Measurements from ENCODE around the gene CTNNA1. TPM values are rescaled to one million over a fixed set of nuclear protein-coding genes. Genes with fewer than 3 reads are reported as not detected.

Gene CTNNA1
- total RNA-seq, 4 donors from 2014 or later, result 223 to 304 (median 263) TPM

DNA sequence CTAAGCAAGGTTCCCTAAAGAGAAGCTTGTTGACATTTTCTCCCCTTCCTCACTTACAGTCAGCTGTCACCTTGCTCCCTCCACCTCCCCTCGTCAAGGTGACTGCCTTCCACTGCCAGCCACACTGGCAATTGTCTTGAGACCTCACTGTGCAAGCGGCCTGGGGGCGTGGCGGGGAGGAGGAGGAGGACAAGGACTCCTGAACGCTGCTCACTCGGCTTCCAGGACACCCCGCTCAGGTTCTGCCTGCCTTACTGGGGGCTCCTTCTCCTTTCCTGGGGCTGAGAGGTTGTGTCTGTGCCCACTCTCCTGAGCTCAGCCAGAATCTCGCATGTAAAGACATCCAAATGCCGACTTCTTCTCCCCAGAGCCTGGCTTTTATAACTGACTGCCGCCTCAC is 182.2 kb downstream of the CTNNA1 start:
- DNase-seq (ENCODE audit: low spot score in 2 of 2), result peak in 1 of 2 donors; percentile 82
- H3K4me3 ChIP-seq (ENCODE audit: low read depth, poor library complexity, severe bottlenecking), result no peak overlapping the region
- 84 to 85% methylated on average over 10 of the region's 10 CpGs for WGBS, 2 donors
- TF ChIP-seq, protein P1, sequence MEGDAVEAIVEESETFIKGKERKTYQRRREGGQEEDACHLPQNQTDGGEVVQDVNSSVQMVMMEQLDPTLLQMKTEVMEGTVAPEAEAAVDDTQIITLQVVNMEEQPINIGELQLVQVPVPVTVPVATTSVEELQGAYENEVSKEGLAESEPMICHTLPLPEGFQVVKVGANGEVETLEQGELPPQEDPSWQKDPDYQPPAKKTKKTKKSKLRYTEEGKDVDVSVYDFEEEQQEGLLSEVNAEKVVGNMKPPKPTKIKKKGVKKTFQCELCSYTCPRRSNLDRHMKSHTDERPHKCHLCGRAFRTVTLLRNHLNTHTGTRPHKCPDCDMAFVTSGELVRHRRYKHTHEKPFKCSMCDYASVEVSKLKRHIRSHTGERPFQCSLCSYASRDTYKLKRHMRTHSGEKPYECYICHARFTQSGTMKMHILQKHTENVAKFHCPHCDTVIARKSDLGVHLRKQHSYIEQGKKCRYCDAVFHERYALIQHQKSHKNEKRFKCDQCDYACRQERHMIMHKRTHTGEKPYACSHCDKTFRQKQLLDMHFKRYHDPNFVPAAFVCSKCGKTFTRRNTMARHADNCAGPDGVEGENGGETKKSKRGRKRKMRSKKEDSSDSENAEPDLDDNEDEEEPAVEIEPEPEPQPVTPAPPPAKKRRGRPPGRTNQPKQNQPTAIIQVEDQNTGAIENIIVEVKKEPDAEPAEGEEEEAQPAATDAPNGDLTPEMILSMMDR (IDR thresholded peaks at IDR 0.05), result no peak
- TF ChIP-seq POLR2A (IDR thresholded peaks at IDR 0.05), result no peak
- intact Hi-C loops (cut with DNase I; ENCODE audit: low total_unique reads), result no loop called here

DNA sequence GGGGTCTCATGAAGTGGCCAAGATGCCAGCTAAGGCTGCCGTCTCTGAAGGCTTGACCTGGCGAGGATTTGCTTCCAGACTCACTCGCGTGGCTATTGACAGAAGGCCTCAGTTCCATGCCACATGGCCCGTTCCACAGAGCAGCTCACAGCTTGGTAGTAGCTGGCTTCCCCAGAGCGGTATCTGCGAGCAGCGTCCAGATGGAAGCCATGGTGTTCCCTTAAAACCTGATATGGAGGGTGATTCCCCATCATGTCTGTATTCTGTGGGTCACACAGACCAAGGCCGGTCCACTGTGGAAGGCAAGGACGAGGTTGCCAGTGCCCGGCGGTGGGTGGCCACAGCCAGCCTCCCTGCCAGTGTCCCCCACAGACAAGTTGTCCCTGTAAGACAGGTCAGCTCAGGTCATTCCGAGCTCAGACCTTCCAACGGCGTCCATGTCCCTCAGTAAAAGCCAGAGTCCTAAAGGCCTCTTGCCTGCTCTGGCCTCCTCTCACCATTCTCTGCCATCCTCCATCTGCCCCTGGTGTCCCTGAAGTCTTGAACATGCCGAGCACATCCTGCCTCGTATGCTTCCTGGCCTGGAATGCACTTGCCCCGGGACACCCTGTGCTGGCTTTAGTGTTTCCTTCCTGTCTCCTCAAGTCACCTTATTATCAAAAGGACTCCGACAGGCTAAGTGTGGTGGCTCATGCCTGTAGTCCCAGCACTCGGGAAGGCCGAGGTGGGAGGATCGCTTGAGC is 183.2 kb downstream of the CTNNA1 start:
- TF ChIP-seq, protein P1 (IDR thresholded peaks at IDR 0.05), result no peak
- no peak for TF ChIP-seq POLR2A (IDR thresholded peaks at IDR 0.05)
- intact Hi-C loops (cut with DNase I; ENCODE audit: low total_unique reads), result no loop called here
- DNase-seq (ENCODE audit: low spot score in 2 of 2), result peak in 1 of 2 donors; percentile 84
- no peak overlapping the region for H3K4me3 ChIP-seq (ENCODE audit: low read depth, poor library complexity, severe bottlenecking)
- WGBS, 2 donors, result 86 to 88% methylated on average over 22 of the region's 22 CpGs

GRCh38 chr5:138936968-138937345 is 183.7 kb downstream of the CTNNA1 start:
- 51 to 85% methylated on average over 2 of the region's 2 CpGs for WGBS, 2 donors
- H3K4me3 ChIP-seq (ENCODE audit: low read depth, poor library complexity, severe bottlenecking), result no peak overlapping the region
- DNase-seq (ENCODE audit: low spot score in 2 of 2), result peak in 1 of 2 donors; percentile 81
- intact Hi-C loops (cut with DNase I; ENCODE audit: low total_unique reads), result no loop called here
- TF ChIP-seq, protein P1 (IDR thresholded peaks at IDR 0.05), result no peak
- no peak for TF ChIP-seq POLR2A (IDR thresholded peaks at IDR 0.05)

DNA sequence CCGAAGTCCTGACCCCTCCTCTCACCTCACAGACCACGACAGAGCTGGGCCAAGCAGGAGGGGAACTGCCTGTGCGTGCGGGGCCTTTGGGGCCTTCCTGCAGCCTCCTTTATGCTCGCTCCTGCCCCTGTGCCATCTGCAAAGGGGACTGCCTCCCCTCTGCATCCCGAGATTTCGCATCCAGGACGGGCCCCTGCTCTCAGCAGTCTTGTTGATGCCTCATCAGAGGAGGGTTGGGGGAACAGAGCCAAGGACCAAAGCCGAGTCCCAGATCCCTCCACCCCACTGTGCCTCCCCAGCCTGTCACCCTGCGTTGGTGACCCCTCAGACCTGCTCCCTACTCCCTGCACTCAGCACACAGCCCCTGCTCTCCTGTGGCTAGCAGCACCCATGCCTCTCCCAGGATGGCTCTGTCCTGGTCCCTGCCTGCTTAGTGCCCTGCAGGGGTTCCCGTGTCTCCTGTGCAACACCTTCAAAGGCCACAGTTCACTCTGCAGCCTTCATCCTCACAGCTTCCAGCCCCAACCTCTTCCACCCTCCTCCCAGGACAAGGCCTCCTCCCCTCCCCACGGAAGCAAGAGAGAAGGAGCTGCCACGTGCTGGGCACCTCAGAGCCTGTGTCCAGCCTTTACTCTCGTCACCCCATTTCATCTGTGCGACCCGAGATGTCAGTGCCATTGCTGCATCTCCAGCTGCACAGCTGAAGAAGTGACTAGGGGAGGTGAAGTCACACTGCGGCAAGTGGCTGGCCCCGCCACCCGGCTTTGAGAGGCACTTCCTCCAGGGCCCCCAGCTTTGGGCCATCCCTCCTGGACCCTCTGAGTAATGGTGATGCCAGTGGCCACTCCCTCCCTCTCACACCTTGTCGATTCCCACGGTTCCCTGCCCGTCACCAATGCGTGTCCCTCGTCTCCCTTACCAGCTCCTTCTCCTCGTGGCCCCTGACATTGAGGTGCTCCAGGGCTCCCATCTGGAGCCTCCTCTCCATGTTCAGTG is 184.5 kb downstream of the CTNNA1 start:
- 86 to 89% methylated on average over 25 of the region's 25 CpGs for WGBS, 2 donors
- intact Hi-C loops (cut with DNase I; ENCODE audit: low total_unique reads), result no loop called here
- TF ChIP-seq, protein P1 (IDR thresholded peaks at IDR 0.05), result no peak
- no peak for TF ChIP-seq POLR2A (IDR thresholded peaks at IDR 0.05)
- DNase-seq (ENCODE audit: low spot score in 2 of 2), result peak in 1 of 2 donors; percentile 81
- no peak overlapping the region for H3K4me3 ChIP-seq (ENCODE audit: low read depth, poor library complexity, severe bottlenecking)

DNA sequence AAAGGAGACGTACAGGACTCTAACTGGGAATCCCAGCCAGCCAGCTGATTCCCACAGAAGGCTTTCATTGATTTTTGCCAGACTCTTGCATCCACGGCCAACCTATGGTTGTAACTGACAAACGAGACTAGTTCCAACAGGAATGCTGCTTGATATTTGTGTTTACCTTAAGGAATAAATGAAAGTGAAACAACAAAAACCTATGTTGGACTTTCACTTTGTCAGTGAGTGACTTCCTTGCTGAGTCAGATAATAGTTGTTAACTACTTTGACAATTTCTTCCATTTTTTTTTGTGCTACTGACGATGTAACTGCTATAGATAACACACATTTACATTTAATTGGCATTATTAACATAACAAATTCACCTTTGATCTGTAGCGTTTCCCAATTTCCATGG is 185.3 kb downstream of the CTNNA1 start:
- DNase-seq (ENCODE audit: low spot score in 2 of 2), result no peak
- WGBS, 2 donors, result 65 to 66% methylated on average over 5 of the region's 5 CpGs
- TF ChIP-seq, protein P1 (IDR thresholded peaks at IDR 0.05), result no peak
- TF ChIP-seq POLR2A (IDR thresholded peaks at IDR 0.05), result no peak
- H3K4me3 ChIP-seq (ENCODE audit: low read depth, poor library complexity, severe bottlenecking), result no peak overlapping the region
- intact Hi-C loops (cut with DNase I; ENCODE audit: low total_unique reads), result no loop called here

Data from lower leg skin (tissue), 4 donors.